Fibroblast of skin of right biceps (primary cell): ENCODE results near the gene GTF3C1.

Experiments
- DNase-seq: peaks from one replicate; pipeline ENCODE4 v3.0.0-alpha.2; 2013

GTF3C1 gene

DNA sequence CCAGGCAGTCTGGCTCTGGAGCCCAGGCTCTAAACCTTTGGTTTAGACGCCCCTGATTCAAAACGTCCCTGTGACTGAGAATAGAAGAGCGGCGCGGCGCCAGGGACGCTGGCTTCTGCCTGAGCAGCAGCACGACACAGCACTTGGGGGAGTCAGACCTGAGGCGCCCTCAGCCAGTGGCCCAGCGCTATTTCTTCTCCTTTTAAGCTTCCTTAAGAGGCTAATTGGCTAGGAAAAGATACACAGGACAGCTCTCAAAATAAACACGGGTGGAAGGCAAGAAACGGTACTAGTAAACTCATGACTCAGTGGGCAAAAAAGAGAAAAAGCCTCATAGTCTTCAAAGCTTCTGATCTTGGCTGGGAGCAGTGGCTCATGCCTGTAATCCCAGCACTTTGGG, 34.9 kb downstream of the GTF3C1 start:
- DNase-seq = no peak

DNA sequence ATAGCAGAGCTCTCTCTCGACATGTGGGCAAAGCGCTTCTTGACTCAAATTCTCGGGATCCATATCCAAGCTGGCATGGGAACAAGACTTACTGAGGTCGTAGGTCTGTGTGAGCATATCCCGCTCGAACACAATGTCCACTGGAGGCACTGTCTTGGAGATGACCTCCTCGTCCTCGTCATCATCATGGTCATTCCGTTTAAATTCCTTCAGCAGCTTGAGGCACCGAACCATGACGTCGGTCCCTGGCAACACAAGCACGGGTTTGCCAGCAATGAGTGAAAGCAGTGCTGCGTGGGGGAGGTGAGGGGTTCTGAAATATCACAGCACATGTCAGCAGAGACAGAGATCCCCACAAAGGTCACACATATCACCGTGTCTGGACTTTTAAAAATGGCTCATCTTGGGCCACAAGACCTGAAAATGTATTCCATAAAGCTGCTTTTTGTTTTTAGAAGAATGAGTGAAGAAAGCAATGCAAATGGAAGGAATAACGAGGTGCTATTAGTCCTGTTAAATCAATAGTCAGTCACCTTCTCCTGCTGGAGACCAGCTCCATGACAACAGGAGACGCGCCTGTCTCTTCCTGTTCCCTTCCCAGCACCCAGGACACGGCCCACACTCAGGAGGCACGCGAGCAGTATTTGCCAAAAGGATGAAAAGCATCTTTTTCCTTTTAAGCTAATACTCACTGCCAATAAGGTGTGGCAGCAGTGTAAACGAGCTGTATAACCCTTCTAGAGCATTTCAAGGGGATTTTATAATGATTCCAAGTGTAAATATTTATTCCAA, 37.9 kb downstream of the GTF3C1 start:
- DNase-seq = no peak

DNA sequence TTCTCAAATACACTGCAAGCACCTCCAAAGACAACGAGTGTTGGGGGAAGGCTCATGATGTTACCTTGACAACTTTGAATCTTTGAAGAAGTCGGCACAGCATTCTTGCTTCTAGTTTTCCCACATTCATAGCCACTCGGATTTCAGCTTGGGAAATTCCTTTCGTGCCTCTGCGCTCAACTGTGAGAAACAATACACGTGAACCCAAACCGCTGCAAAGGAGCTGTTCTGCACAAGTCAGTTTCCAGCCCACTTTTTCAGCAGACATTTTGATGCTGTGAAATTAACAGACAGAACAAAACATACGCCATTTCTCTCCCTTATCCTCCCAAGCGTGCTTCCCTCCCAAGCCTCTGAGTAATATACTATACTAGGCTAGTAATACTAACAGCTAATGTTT, 41.2 kb downstream of the GTF3C1 start:
- DNase-seq = no peak

DNA sequence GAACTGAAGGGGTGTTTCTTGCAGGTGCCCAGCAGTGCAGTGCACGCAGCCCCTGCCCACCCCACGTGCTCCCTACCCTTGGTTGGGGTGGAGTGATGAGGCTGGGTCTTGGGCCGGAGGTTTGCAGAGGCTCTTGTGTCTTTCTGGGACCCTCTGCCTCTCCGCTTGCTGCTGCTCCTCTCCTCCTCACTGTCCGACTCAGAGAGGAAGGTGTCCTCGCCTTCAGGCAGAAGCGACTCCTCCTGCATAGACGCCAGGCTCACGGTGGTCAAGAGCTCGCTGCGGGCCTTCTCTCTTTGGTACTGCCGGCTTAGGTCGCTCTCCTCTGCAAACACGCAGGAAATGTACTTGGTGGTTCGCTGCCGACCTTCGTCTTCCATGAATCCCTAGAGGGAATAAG, 42.9 kb downstream of the GTF3C1 start:
- DNase-seq = no peak

GRCh38 chr16:27505297-27506236, 44.1 kb downstream of the GTF3C1 start:
- DNase-seq = no peak

- DNase-seq = no peak
Observed at GRCh38 chr16:27503662-27504061, 46.1 kb downstream of the GTF3C1 start.

GRCh38 chr16:27500801-27501200, 48.9 kb downstream of the GTF3C1 start:
- DNase-seq = no peak

GRCh38 chr16:27499659-27500055, 50.1 kb downstream of the GTF3C1 start:
- no peak for DNase-seq

DNA sequence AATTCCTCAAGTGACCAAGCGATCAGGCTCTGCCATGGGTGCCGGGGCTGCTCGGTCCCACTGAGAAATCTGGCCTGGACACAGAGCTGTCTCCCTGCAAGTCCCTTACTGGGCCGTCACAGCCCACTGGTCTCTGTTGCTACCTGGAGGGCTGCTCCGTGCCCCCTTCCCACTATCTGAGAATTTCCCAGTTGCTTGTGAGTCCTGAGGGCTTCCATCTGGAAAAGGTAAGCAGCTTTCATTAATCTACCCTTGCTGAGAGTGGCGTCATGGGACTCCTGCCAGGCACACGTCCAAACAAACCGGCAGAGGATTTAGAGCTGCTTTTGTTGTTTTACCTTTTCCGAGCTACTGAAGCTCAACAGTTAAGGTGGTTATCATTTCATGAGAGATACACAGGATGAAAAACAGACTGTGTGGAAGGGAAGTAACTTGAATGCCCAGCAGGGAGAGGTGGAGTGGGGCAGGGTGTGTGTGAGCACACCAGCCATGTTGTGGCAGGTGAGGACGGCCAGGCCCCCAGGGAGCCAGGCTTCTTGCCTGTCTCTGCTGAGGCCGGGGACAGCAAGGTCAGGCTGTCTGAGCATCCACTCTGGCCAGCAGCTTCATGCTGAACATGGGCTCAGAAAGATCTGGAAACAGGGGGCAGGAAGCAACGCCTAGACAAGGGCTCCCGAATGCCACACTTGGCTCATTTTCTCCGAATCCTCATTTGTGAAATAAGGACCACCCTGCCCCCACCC, 50.6 kb downstream of the GTF3C1 start:
- DNase-seq = no peak

- DNase-seq = no peak
Observed at GRCh38 chr16:27498031-27498825, 51.5 kb downstream of the GTF3C1 start.

- DNase-seq = peak; percentile 92
Observed at GRCh38 chr16:27495191-27495590, 54.5 kb downstream of the GTF3C1 start.

GRCh38 chr16:27492588-27492979, 57.1 kb downstream of the GTF3C1 start:
- no peak for DNase-seq

- DNase-seq = no peak
Observed at GRCh38 chr16:27491894-27492587, 57.7 kb downstream of the GTF3C1 start.

DNA sequence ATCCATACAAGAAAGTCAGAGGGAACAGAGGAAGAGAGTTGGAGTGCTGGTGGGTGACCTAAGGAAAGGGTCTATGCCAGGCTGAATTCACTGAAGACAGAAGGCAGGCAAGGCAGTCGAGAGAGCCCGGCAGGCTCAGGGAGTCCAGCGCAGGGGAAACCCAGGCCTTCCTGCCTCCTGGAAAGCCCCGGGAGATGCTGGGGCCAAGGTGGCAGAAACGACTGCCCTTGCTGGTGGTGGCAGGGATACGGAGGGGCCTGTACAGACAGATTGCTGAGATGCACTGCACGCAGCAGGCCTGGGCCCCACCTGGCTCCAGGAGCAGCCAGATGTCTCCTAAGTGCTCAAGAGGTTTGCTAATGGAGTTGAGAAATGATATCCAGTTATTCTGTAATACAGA, 59.8 kb downstream of the GTF3C1 start:
- DNase-seq = no peak

GRCh38 chr16:27489421-27489820, 60.3 kb downstream of the GTF3C1 start:
- DNase-seq = no peak

DNA sequence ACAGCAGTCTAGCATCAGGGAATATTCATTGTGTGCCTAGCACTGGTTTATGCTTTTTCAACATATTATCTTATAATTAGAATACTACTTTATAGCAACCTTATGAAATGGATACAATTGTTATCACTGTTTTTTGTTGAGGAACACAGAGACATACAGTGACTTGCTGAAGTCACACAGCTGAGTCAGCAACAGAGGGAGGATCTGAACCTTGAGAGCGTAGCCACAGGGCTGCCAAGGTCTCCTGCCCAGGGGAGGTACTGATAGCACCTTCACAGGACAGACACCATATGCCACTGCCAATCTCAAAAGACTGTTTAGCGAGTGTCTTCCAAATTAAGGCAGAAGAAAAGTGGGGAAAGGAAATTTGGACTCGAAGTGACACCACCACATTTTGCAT, 63.0 kb downstream of the GTF3C1 start:
- no peak for DNase-seq

DNA sequence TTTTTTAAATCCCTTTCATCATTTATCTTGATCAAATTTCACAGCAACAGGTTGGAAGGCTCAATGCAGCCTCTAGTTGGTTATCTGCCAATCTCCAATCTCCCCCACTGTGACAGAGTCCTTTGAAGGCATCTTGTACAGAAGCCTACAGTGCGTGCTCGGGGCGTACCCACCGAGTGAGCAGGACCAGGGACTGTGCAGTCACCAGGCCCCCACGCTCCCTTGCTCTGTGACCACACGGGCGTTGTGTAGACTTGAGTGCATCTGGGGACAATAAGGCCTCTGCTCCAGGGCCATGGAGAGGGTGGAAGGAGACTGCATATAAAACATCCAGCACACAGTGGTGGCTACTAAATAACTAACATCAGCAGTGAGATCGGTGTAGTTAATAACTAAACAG, 63.4 kb downstream of the GTF3C1 start:
- DNase-seq = no peak

GRCh38 chr16:27485811-27486210, 63.9 kb downstream of the GTF3C1 start:
- no peak for DNase-seq

- no peak for DNase-seq
Observed at GRCh38 chr16:27485126-27485525, 64.6 kb downstream of the GTF3C1 start.

DNA sequence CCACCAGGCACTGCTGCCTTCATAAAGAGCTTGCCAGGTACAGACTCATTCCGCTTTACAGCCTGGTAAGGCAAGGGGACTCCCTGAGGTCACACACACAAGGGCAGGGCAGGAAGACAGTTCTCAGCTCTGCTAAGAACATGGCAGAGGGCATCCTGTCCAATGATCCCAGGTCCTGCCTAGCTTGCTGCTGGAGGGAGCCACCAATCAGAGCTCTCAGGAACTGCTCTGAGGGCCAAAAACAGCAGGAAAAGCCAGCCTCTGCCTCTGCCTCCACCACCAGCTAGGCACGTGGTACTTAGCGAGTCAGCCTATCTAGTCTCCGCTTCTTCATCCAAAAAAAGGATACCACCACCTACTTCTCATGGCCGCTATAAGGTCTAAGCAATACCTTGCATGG, 66.1 kb downstream of the GTF3C1 start:
- DNase-seq = no peak

- DNase-seq = no peak
Observed at GRCh38 chr16:27483088-27483437, 66.7 kb downstream of the GTF3C1 start.
